ENCODE data around the gene HIPK4. TPM values are rescaled to one million over a fixed set of nuclear protein-coding genes. Genes with fewer than 3 reads are reported as not detected.
"Not testable (repeated sequence)": the region's sequence is repeated elsewhere in the genome, so short reads cannot be mapped to it uniquely, and the experiment has no call there.

The HIPK4 gene
- total and polyA plus RNA-seq, 2 donors = under 0.01 to 0.07 TPM

- WGBS = 98% methylated on average over 2 of the region's 2 CpGs
- Histone ChIP-seq H3K27me3 (ENCODE audit: control insufficient read depth in 2 of 2, insufficient read depth in 1 of 2, low read length in 1 of 2) (no peaks in the 10 kb centered on the region), H3K4me3 (ENCODE audit: low read length in 2 of 2) (no peak overlapping the region), H3K36me3 (ENCODE audit: control insufficient read depth in 2 of 2, insufficient read depth in 2 of 2, low read length in 1 of 2) (peaks cover 45 to 52% of the 10 kb centered on the region in 2 donors), H3K9me3 (ENCODE audit: control insufficient read depth in 2 of 2, insufficient read depth in 1 of 2, low read length in 1 of 2) (no peaks in the 10 kb centered on the region), H3K4me1 (ENCODE audit: control insufficient read depth in 2 of 2, insufficient read depth in 2 of 2, low read length in 2 of 2) (no peaks in the 10 kb centered on the region), H3K27ac (ENCODE audit: low read depth in 1 of 2, low read length in 1 of 2) (no peak overlapping the region)
- DNase-seq (ENCODE audit: low read depth in 6 of 9, low spot score in 9 of 9) = no peak
Measured at GRCh38 chr19:40337107-40337506, 52.9 kb downstream of the HIPK4 start.

DNA sequence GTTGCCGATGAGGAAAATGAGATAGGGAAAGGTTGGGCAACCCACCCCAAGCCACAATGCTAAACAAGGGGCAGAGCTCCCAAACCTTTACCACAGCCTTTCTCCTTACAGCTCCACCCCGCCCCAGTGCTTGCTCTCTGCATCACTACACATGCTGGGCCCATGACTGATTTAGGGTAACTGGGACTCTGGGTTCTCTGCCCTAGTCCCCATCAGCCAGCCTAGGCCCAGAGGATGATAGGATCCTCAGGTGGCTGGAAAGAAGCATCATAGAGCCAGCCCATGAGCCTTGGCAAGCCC lies 53.4 kb downstream of the HIPK4 start:
- no peaks in the 10 kb centered on the region for H3K4me1 ChIP-seq (ENCODE audit: control insufficient read depth in 2 of 2, insufficient read depth in 2 of 2, low read length in 2 of 2)
- H3K9me3 ChIP-seq (ENCODE audit: control insufficient read depth in 2 of 2, insufficient read depth in 1 of 2, low read length in 1 of 2) = no peaks in the 10 kb centered on the region
- H3K4me3 ChIP-seq (ENCODE audit: low read length in 2 of 2) = no peak overlapping the region
- peaks cover 45 to 52% of the 10 kb centered on the region in 2 donors for H3K36me3 ChIP-seq (ENCODE audit: control insufficient read depth in 2 of 2, insufficient read depth in 2 of 2, low read length in 1 of 2)
- no peak for DNase-seq (ENCODE audit: low read depth in 6 of 9, low spot score in 9 of 9)
- 100% methylated on average over 2 of the region's 2 CpGs for WGBS
- no peak overlapping the region for H3K27ac ChIP-seq (ENCODE audit: low read depth in 1 of 2, low read length in 1 of 2)
- no peaks in the 10 kb centered on the region for H3K27me3 ChIP-seq (ENCODE audit: control insufficient read depth in 2 of 2, insufficient read depth in 1 of 2, low read length in 1 of 2)

DNA sequence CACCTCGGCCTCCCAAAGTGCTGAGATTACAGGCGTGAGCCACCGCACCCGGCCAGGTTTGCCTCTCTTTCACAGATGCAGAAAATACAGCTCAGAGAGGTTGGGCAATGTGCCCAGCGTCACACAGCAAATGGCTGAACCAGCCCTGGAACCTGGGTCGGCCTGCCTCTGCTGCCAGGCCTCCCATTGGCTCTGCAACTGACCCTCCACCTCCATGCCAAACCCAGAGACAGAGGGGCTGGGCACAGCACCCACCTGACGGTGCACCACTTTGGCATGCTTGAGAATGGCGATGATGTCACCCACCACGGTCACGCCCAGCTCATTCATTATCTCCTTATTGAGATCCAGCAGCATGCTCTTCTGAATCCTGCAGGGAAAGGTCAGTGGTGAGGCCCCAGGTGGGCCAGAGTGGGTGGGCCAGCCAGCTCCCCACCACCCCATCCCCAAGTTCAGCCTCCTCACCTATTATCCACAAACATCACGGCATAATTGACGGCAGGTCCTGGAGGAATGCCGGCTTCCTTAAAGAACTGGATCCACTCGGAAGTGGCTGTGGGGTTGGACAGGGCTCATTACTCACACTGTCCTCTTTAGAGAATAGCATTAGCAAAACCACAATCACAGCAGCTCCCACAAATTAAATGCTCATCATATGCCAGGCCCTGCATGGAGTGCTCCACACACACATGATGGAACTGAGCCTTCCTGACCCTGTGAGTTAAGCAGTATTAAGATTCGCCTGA lies 54.0 kb downstream of the HIPK4 start:
- Histone ChIP-seq H3K27me3 (ENCODE audit: control insufficient read depth in 2 of 2, insufficient read depth in 1 of 2, low read length in 1 of 2) (no peaks in the 10 kb centered on the region), H3K9me3 (ENCODE audit: control insufficient read depth in 2 of 2, insufficient read depth in 1 of 2, low read length in 1 of 2) (no peaks in the 10 kb centered on the region), H3K27ac (ENCODE audit: low read depth in 1 of 2, low read length in 1 of 2) (no peak overlapping the region), H3K4me3 (ENCODE audit: low read length in 2 of 2) (no peak overlapping the region), H3K36me3 (ENCODE audit: control insufficient read depth in 2 of 2, insufficient read depth in 2 of 2, low read length in 1 of 2) (peaks cover 44 to 54% of the 10 kb centered on the region in 2 donors), H3K4me1 (ENCODE audit: control insufficient read depth in 2 of 2, insufficient read depth in 2 of 2, low read length in 2 of 2) (no peaks in the 10 kb centered on the region)
- DNase-seq (ENCODE audit: low read depth in 6 of 9, low spot score in 9 of 9) = no peak
- WGBS = 96% methylated on average over 15 of the region's 15 CpGs

GRCh38 chr19:40335101-40335500 lies 54.9 kb downstream of the HIPK4 start:
- H3K4me1 ChIP-seq (ENCODE audit: control insufficient read depth in 2 of 2, insufficient read depth in 2 of 2, low read length in 2 of 2) = no peaks in the 10 kb centered on the region
- H3K27ac ChIP-seq (ENCODE audit: low read depth in 1 of 2, low read length in 1 of 2) = no peak overlapping the region
- no peak overlapping the region for H3K4me3 ChIP-seq (ENCODE audit: low read length in 2 of 2)
- DNase-seq (ENCODE audit: low read depth in 6 of 9, low spot score in 9 of 9) = no peak
- no peaks in the 10 kb centered on the region for H3K27me3 ChIP-seq (ENCODE audit: control insufficient read depth in 2 of 2, insufficient read depth in 1 of 2, low read length in 1 of 2)
- no peaks in the 10 kb centered on the region for H3K9me3 ChIP-seq (ENCODE audit: control insufficient read depth in 2 of 2, insufficient read depth in 1 of 2, low read length in 1 of 2)
- H3K36me3 ChIP-seq (ENCODE audit: control insufficient read depth in 2 of 2, insufficient read depth in 2 of 2, low read length in 1 of 2) = peaks cover 50 to 60% of the 10 kb centered on the region in 2 donors

DNA sequence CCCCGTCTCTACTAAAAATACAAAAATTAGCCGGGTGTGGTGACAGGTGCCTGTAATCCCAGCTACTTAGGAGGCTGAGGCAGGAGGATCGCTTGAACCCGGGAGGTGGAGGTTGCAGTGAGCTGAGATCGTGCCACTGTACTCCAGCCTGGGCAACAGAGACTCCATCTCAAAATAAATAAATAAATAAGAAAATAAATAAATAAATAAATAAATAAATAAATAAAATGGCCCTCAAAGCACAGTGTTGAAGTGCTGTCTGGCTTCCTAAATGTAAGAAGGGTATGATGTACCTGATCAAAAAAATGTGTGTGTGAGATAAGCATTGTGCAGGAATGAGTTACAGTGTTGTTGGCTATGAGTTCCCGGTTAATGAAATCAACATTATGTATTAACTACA lies 56.9 kb downstream of the HIPK4 start:
- not testable (repeated sequence) for H3K9me3 ChIP-seq (ENCODE audit: control insufficient read depth in 2 of 2, insufficient read depth in 1 of 2, low read length in 1 of 2); H3K4me1 ChIP-seq (ENCODE audit: control insufficient read depth in 2 of 2, insufficient read depth in 2 of 2, low read length in 2 of 2); DNase-seq (ENCODE audit: low read depth in 6 of 9, low spot score in 9 of 9); H3K27ac ChIP-seq (ENCODE audit: low read depth in 1 of 2, low read length in 1 of 2); H3K27me3 ChIP-seq (ENCODE audit: control insufficient read depth in 2 of 2, insufficient read depth in 1 of 2, low read length in 1 of 2); H3K4me3 ChIP-seq (ENCODE audit: low read length in 2 of 2)
- peaks cover 58 to 73% of the 10 kb centered on the region in 2 donors for H3K36me3 ChIP-seq (ENCODE audit: control insufficient read depth in 2 of 2, insufficient read depth in 2 of 2, low read length in 1 of 2)
- over 99% methylated on average over 6 of the region's 6 CpGs for WGBS

GRCh38 chr19:40332669-40333068 lies 57.3 kb downstream of the HIPK4 start:
- no peaks in the 10 kb centered on the region for H3K9me3 ChIP-seq (ENCODE audit: control insufficient read depth in 2 of 2, insufficient read depth in 1 of 2, low read length in 1 of 2)
- H3K4me3 ChIP-seq (ENCODE audit: low read length in 2 of 2) = no peak overlapping the region
- DNase-seq (ENCODE audit: low read depth in 6 of 9, low spot score in 9 of 9) = no peak
- peaks cover 62 to 73% of the 10 kb centered on the region in 2 donors for H3K36me3 ChIP-seq (ENCODE audit: control insufficient read depth in 2 of 2, insufficient read depth in 2 of 2, low read length in 1 of 2)
- no peak overlapping the region for H3K27ac ChIP-seq (ENCODE audit: low read depth in 1 of 2, low read length in 1 of 2)
- no peaks in the 10 kb centered on the region for H3K4me1 ChIP-seq (ENCODE audit: control insufficient read depth in 2 of 2, insufficient read depth in 2 of 2, low read length in 2 of 2)
- 97% methylated on average over 6 of the region's 6 CpGs for WGBS
- no peaks in the 10 kb centered on the region for H3K27me3 ChIP-seq (ENCODE audit: control insufficient read depth in 2 of 2, insufficient read depth in 1 of 2, low read length in 1 of 2)

DNA sequence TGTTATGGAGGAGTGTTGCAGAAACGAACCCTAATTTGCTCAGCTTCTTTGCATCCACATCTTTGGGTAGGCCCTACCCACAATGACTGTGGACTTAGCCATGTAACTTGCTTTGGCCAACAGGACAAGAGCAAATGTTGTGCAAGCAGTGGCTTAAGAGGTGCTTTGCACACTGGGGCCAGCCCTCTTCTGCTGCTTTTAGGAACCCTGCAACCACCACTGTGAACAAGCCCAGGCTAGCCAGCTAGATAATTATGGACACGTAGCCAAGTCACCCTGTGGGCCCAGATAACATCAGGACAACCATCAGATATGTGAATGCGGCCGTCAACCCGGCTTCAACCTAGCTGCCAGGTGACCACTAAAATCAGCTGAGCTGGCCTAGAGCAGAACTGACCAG lies 58.9 kb downstream of the HIPK4 start:
- H3K36me3 ChIP-seq (ENCODE audit: control insufficient read depth in 2 of 2, insufficient read depth in 2 of 2, low read length in 1 of 2) = peaks cover 72 to 76% of the 10 kb centered on the region in 2 donors
- DNase-seq (ENCODE audit: low read depth in 6 of 9, low spot score in 9 of 9) = no peak
- no peak overlapping the region for H3K4me3 ChIP-seq (ENCODE audit: low read length in 2 of 2)
- no peaks in the 10 kb centered on the region for H3K27me3 ChIP-seq (ENCODE audit: control insufficient read depth in 2 of 2, insufficient read depth in 1 of 2, low read length in 1 of 2)
- H3K4me1 ChIP-seq (ENCODE audit: control insufficient read depth in 2 of 2, insufficient read depth in 2 of 2, low read length in 2 of 2) = no peaks in the 10 kb centered on the region
- no peak overlapping the region for H3K27ac ChIP-seq (ENCODE audit: low read depth in 1 of 2, low read length in 1 of 2)
- H3K9me3 ChIP-seq (ENCODE audit: control insufficient read depth in 2 of 2, insufficient read depth in 1 of 2, low read length in 1 of 2) = no peaks in the 10 kb centered on the region
- WGBS = 94% methylated on average over 5 of the region's 5 CpGs

Other genes starting within 250 kb of the HIPK4 start
- gene MAP3K10, start 198.8 kb downstream of the HIPK4 start, total RNA-seq = 4.8 TPM
- gene MAP3K10, start 198.8 kb downstream of the HIPK4 start, polyA plus RNA-seq = 10.8 TPM
- gene TTC9B, start 171.8 kb downstream of the HIPK4 start, total RNA-seq = not detected
- gene TTC9B, start 171.8 kb downstream of the HIPK4 start, polyA plus RNA-seq = 0.11 TPM
- 0.05 TPM for gene CCNP, start 163.5 kb downstream of the HIPK4 start, total RNA-seq
- 0.34 TPM for gene CCNP, start 163.5 kb downstream of the HIPK4 start, polyA plus RNA-seq
- 48.9 TPM for gene AKT2, start 104.8 kb downstream of the HIPK4 start, total RNA-seq
- 110 TPM for gene AKT2, start 104.8 kb downstream of the HIPK4 start, polyA plus RNA-seq
- gene C19orf47, start 41.8 kb downstream of the HIPK4 start, total RNA-seq = 7.3 TPM
- gene C19orf47, start 41.8 kb downstream of the HIPK4 start, polyA plus RNA-seq = 13.9 TPM
- gene PLD3, start 41.5 kb downstream of the HIPK4 start, total RNA-seq = 70.3 TPM
- 108 TPM for gene PLD3, start 41.5 kb downstream of the HIPK4 start, polyA plus RNA-seq
- gene PRX, start 23.2 kb upstream of the HIPK4 start, total RNA-seq = 1.0 TPM
- 1.7 TPM for gene PRX, start 23.2 kb upstream of the HIPK4 start, polyA plus RNA-seq
- gene SERTAD1, start 35.8 kb upstream of the HIPK4 start, total RNA-seq = 7.6 TPM
- gene SERTAD1, start 35.8 kb upstream of the HIPK4 start, polyA plus RNA-seq = 15.4 TPM
- gene SERTAD3, start 54.2 kb upstream of the HIPK4 start, total RNA-seq = 17.6 TPM
- gene SERTAD3, start 54.2 kb upstream of the HIPK4 start, polyA plus RNA-seq = 35.2 TPM
- 49.9 TPM for gene BLVRB, start 75.6 kb upstream of the HIPK4 start, total RNA-seq
- gene BLVRB, start 75.6 kb upstream of the HIPK4 start, polyA plus RNA-seq = 88.8 TPM
- 0.24 TPM for gene SPTBN4, start 76.8 kb upstream of the HIPK4 start, total RNA-seq
- gene SPTBN4, start 76.8 kb upstream of the HIPK4 start, polyA plus RNA-seq = 0.73 TPM
- 33.1 TPM for gene SHKBP1, start 186.7 kb upstream of the HIPK4 start, total RNA-seq
- 117 TPM for gene SHKBP1, start 186.7 kb upstream of the HIPK4 start, polyA plus RNA-seq
- 6.0 TPM for gene LTBP4, start 211.2 kb upstream of the HIPK4 start, total RNA-seq
- gene LTBP4, start 211.2 kb upstream of the HIPK4 start, polyA plus RNA-seq = 35.6 TPM